Activated CD4-positive, alpha-beta T cell treated with anti-CD3 and anti-CD28 coated beads for 48 hours (primary cell): Measurements from ENCODE around the gene KIAA1328.
"Not testable (repeated sequence)": the region's sequence is repeated elsewhere in the genome, so short reads cannot be mapped to it uniquely, and the experiment has no call there.

ENCODE experiments used
- DNase-seq: peaks from one replicate; pipeline ENCODE4 v3.0.0-alpha.2; 2020

The KIAA1328 gene

GRCh38 chr18:36826556-36826955 lies 2.4 kb upstream of the KIAA1328 start:
- no peak for DNase-seq

GRCh38 chr18:36828157-36828629 lies 734 bp upstream of the KIAA1328 start:
- peak; percentile 31 for DNase-seq

- no peak for DNase-seq
Measured at GRCh38 chr18:36829362-36830157, 633 bp downstream of the KIAA1328 start.

GRCh38 chr18:36830158-36830495 lies 1.2 kb downstream of the KIAA1328 start:
- DNase-seq, result no peak

- DNase-seq, result no peak
Measured at GRCh38 chr18:36831139-36831538, 2.2 kb downstream of the KIAA1328 start.

GRCh38 chr18:36833120-36833519 lies 4.2 kb downstream of the KIAA1328 start:
- DNase-seq, result no peak

- DNase-seq, result no peak
Measured at GRCh38 chr18:36835927-36836326, 7.0 kb downstream of the KIAA1328 start.

GRCh38 chr18:36839835-36840234 lies 10.9 kb downstream of the KIAA1328 start:
- DNase-seq, result no peak

- DNase-seq, result no peak
Measured at GRCh38 chr18:36843199-36843598, 14.3 kb downstream of the KIAA1328 start.

GRCh38 chr18:36843784-36844183 lies 14.9 kb downstream of the KIAA1328 start:
- no peak for DNase-seq

GRCh38 chr18:36848609-36849008 lies 19.7 kb downstream of the KIAA1328 start:
- DNase-seq, result no peak

- DNase-seq, result no peak
Measured at GRCh38 chr18:36849288-36850006, 20.5 kb downstream of the KIAA1328 start.

GRCh38 chr18:36850527-36851201 lies 21.7 kb downstream of the KIAA1328 start:
- peak; percentile 3 for DNase-seq

- DNase-seq, result no peak
Measured at GRCh38 chr18:36851202-36851590, 22.3 kb downstream of the KIAA1328 start.

- no peak for DNase-seq
Measured at GRCh38 chr18:36856815-36857214, 27.9 kb downstream of the KIAA1328 start.

- DNase-seq, result no peak
Measured at GRCh38 chr18:36862182-36862581, 33.3 kb downstream of the KIAA1328 start.

GRCh38 chr18:36867056-36867455 lies 38.1 kb downstream of the KIAA1328 start:
- no peak for DNase-seq

GRCh38 chr18:36871801-36872200 lies 42.9 kb downstream of the KIAA1328 start:
- no peak for DNase-seq

GRCh38 chr18:36872329-36872728 lies 43.4 kb downstream of the KIAA1328 start:
- no peak for DNase-seq

- DNase-seq, result not testable (repeated sequence)
Measured at GRCh38 chr18:36873826-36874225, 44.9 kb downstream of the KIAA1328 start.

- DNase-seq, result not testable (repeated sequence)
Measured at GRCh38 chr18:36879796-36880195, 50.9 kb downstream of the KIAA1328 start.

- no peak for DNase-seq
Measured at GRCh38 chr18:36885981-36886380, 57.1 kb downstream of the KIAA1328 start.

GRCh38 chr18:36887114-36887513 lies 58.2 kb downstream of the KIAA1328 start:
- DNase-seq, result no peak

- no peak for DNase-seq
Measured at GRCh38 chr18:36887864-36888263, 58.9 kb downstream of the KIAA1328 start.
